Measurements from ENCODE around the gene TP53BP2.

Gene TP53BP2

DNA sequence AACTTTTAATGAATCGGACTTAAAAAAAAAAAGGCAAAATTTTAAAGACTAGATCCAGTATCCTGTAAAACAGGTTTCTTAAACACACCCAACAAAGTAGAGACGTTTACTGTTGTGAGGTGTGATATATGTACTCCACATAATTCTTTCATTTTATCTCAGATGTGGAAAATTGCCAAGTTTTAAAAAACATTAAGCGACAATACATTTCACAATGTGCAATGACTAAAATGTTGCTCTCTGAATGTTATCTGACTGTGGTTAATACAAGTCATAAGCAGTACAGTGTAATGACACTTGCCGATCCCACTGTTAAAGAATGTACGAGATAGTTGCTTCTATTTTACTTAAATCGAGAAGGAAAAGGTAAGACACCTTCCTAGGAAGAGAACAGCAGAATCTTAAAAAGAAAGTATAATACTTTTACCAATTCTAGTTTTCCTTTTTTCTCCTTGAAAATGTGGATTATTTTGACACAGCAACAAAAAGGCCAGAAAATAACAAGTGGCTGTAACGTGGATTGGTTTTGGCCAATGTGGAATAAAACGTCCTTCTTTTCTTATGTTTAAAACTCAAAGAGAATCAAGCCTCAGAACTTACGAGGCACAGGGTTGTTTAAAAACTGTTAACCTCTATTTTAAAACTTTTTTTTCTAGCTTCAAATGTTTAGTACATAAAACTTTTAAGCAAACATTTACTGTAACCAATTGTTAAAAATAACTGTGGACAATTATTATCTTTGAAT is 51.4 kb downstream of the TP53BP2 start:
- no peak for DNase-seq (ENCODE audit: low read depth, low spot score)

DNA sequence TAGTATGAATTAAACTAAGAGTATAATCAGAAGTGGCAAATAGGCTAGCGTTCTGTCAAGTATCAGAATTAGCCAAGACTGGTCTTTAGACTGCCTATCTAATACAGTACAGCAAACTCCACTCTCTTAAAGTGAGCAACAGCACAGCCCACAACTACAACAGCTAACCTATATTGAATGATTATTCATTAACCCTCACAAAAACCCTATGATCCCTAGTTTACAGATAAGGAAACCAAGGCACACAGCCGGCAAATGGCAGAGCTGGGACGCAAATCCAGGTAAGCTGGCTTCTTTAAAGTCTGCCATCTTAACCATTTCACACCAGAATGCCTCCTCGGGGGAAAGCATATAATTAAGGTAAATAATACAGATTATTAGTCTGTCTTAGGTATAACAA is 52.0 kb downstream of the TP53BP2 start:
- no peak for DNase-seq (ENCODE audit: low read depth, low spot score)

DNA sequence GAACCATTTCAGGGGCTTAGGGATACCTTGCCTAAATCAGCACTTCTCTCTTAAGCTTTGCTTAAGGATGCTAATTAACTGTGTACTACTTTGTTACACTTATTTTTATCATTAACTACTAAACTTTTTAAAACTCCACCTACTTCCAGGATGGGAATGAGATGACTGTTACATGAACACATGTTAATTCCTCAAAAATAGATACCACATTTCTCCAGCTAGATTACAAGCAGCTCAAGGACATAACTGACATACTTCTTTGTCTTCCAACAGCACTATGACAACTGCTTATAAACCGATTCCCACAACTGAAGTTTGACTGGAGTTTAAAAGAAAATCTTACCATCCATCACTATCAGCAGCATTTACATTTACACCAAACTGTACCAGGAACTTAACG is 53.7 kb downstream of the TP53BP2 start:
- DNase-seq (ENCODE audit: low read depth, low spot score), result no peak

GRCh38 chr1:223788746-223789415 is 56.9 kb downstream of the TP53BP2 start:
- DNase-seq (ENCODE audit: low read depth, low spot score), result no peak

DNA sequence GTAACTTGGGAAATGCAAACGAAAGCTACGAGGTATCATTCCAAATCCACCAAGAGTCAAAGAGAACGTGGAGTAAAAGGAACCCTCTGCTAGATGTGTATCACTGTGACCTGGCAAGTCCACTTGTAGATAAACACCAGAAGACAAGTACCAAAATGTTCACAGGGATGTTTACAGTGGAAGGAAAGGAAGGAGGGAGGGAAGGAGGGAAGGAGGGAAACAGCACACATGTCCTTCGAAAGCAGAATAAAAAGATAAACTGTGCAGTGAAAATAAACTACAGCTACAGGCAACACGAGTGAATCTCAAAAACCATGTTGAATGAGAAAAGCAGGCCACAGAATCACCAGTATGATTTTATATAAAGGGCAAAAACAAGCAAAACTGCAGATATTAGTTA is 59.9 kb downstream of the TP53BP2 start:
- DNase-seq (ENCODE audit: low read depth, low spot score), result no peak

GRCh38 chr1:223784541-223784940 is 61.2 kb downstream of the TP53BP2 start:
- no peak for DNase-seq (ENCODE audit: low read depth, low spot score)

- DNase-seq (ENCODE audit: low read depth, low spot score), result no peak
Measured at GRCh38 chr1:223783676-223784075, 62.1 kb downstream of the TP53BP2 start.

GRCh38 chr1:223780949-223781348 is 64.8 kb downstream of the TP53BP2 start:
- DNase-seq (ENCODE audit: low read depth, low spot score), result no peak

DNA sequence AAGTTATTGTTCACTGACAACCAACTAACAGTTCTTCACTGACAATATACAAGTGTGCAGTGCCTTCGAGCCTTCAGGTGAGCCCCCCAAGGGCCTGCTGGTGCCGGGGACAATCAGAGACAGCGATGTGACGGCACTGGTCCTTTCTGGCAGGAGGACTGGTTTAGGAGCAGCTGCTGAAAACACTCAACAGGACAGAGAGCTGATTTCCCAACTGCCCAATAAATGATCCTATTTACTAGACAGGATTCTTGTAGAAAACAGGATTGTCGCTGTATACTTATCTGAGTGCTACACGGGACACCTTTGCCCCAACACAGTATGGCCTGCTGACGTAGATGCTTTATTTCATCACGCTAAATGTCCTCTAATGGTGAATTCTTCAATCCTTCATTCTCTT is 65.4 kb downstream of the TP53BP2 start:
- DNase-seq (ENCODE audit: low read depth, low spot score), result no peak

DNA sequence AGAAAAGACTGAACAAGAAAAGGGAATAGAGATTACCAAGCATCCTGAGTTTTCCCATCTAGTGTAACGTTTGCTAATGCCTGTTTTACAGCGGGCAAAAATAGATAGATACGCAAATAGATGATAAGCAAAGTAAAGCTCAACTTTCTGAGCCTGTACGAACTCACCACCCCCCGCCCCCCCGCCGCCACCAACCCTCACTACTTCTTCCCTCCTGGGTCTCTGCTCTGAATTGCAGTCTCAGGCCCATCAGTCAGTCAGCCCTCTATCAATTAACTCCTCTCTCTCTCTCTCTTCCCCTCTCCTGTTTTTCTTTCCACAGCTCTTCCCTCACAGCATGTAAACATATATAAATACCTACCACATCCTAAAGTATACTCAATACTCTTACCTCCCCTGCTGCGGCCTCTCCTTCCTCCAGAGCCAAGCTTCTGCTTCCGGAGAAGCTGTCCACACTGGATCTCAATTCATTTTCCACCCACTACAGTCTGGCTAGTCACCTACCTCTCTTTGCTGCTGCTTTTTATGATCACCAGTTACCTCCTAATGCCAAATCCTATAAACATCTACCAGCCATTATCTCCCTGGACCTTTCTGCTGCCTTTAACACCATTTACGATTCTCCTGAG is 68.8 kb downstream of the TP53BP2 start:
- no peak for DNase-seq (ENCODE audit: low read depth, low spot score)

DNA sequence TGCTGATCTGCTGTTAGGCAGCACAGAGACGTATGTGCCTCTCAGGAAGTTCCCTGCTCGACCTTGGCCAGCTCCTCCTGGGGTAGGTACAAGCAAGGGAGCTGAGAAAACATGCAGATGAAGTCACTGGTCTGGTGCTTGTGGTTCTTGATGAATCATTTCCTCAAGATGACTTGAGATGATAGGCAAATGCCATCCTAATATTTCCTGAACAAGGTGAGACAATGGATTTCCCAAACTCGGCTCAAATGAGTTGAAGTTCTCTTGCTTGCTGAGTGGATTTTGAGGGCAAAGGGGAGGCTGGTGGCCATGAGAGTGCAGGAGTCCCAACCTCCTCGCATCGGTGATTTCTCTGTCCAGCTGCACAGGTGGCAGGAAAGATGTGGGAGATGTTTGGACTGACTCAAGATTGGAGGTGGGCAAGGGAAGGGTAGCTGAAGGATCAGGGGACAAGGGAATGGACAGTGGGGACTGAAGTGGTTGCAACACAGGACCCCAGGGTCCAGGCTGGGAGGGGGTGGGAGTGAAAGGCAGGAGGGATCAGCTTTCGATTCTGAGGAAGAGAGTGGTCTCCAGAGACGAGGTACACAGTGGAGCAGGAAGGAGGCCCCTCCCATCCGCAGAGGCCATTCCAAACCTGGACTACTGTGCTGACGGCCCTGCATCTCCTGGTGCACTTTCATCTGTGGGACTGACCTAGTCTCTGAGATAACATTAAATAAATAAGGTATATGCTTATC is 69.5 kb downstream of the TP53BP2 start:
- no peak for DNase-seq (ENCODE audit: low read depth, low spot score)

- DNase-seq (ENCODE audit: low read depth, low spot score), result no peak
Measured at GRCh38 chr1:223775711-223776074, 70.1 kb downstream of the TP53BP2 start.

DNA sequence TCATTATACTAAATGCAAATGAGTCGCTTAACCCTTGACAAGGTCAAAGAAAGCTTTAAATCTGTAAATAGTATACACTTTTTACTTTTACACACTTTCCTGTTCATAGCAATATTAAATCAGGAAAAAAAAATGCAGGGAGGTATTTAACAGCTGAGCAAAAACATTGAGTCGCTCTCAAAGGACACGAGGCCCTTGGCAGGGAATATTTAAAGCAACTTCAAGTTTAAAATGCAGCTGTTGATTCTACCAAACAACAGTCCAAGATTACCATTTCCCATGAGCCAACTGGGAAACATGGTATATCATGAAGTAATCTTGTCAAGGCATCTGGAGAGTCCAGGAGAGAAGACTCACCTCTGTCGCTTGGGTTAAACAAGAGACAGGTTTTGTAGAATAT is 70.7 kb downstream of the TP53BP2 start:
- DNase-seq (ENCODE audit: low read depth, low spot score), result no peak

DNA sequence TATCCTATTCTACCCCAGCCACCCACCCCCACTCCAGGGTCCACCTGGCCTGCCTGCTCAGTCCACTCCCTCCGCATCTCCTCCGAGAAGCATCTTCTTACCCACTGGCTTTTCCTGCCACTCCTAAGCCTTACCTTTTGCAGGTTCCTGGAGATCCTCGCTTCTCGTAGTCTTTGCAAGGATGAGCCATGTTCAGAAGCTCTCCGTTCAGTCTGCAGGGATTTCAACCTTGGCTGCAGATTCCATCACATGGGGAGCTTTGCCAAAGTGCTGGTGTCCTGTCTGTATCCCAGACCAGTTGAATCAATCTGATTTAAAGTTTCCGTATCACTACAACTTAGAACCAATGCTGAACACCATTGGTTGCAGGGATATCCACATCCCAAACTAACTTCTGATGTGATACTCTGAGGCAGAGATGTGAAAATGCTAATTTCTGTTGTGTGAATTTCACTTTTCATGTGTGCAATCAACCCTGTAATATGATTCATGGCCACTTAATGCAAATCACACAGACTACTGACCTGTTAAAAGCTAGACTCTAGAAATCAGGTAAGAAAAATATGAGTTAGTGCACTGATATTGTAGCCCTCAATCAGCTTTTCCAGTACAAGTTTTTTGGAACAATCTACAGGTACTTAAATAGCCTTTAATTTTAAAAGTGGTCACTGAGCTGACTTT is 71.5 kb downstream of the TP53BP2 start:
- no peak for DNase-seq (ENCODE audit: low read depth, low spot score)

- no peak for DNase-seq (ENCODE audit: low read depth, low spot score)
Measured at GRCh38 chr1:223772771-223773160, 73.0 kb downstream of the TP53BP2 start.

- no peak for DNase-seq (ENCODE audit: low read depth, low spot score)
Measured at GRCh38 chr1:223771814-223772770, 73.7 kb downstream of the TP53BP2 start.

DNA sequence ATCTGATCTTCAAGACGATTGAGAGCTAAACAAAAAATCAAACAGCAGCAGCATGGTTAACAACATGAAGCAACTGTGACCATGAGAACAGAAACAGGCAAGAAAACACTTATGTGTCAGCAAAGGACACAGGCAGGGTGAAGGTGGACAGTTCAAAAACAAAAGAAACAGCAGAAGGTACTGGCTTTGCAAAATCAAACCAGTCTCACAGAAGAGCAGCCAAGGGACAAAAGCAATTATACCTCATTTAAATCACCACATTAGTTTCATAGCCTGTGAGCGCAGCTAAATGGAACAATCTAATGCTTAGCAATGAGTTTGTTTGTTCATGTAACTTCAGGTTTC is 74.3 kb downstream of the TP53BP2 start:
- no peak for DNase-seq (ENCODE audit: low read depth, low spot score)

GRCh38 chr1:223770621-223771315 is 75.0 kb downstream of the TP53BP2 start:
- DNase-seq (ENCODE audit: low read depth, low spot score), result no peak

- DNase-seq (ENCODE audit: low read depth, low spot score), result no peak
Measured at GRCh38 chr1:223765719-223766340, 79.9 kb downstream of the TP53BP2 start.

Data from activated naive CD8-positive, alpha-beta T cell treated with anti-CD3 and anti-CD28 coated beads, Interleukin-2, amount 50 U/mL, for 16 hours (primary cell).